ENCODE results near the gene KLHL25. TPM values are rescaled to one million over a fixed set of nuclear protein-coding genes. Genes with fewer than 3 reads are reported as not detected.

KLHL25 gene
- total and polyA plus RNA-seq, 2 of the 8 experiments (the other 6 are each of a cell fraction or from before 2014, with no cell fraction given) = 16.5 to 22.0 TPM

DNA sequence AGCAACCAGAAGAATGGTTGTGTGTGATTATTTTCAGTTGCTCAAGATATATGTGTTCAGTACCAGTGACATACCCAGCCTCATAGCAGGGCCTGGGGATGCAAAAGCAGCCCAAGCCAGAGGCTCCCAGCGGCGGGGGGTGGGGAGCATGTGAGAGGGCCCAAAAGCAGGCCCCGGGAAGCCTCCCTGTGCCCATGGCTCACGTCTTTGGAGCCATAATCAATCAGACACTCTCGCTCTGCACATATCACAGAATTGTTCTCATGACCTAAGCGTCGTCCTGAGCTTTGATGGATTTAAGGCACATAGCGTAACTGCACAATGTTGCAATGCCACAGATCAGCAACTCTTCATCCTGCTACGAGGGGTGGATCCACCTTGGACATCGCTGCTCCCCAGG is 20.8 kb downstream of the KLHL25 start:
- no peak overlapping the region for H3K56ac ChIP-seq (replicated peaks; ENCODE audit: insufficient read length, low read depth, low read length)
- no peak overlapping the region for H3K23ac ChIP-seq (ENCODE audit: insufficient read length)
- no peaks in the 10 kb centered on the region for H3K23me2 ChIP-seq (ENCODE audit: low read depth, low read length)
- no peak overlapping the region for H2BK120ac ChIP-seq (replicated peaks; ENCODE audit: low read depth, low read length)
- H3K4me1 ChIP-seq (replicated peaks in 1 of 4; ENCODE audit: control insufficient read depth in 3 of 4, insufficient read depth in 4 of 4, low read length in 3 of 4) = peaks cover 0 to 7% (median 0%) of the 10 kb centered on the region in 4 experiments; a peak in 1 of 7 replicates
- no peak overlapping the region for H2BK12ac ChIP-seq (ENCODE audit: low read depth, low read length)
- no peak overlapping the region for H3K14ac ChIP-seq (ENCODE audit: insufficient read length)
- no peak overlapping the region for H4K8ac ChIP-seq (ENCODE audit: extremely low read depth, insufficient read depth, low read length)
- H3K36me3 ChIP-seq (ENCODE audit: control insufficient read depth in 2 of 4, insufficient read depth in 4 of 4, low read length in 3 of 4) = peaks cover under 1 to 5% (median 3%) of the 10 kb centered on the region in 4 experiments; a peak in 4 of 8 replicates
- CTCF ChIA-PET (ENCODE audit: partially characterized antibody) = interaction anchor here (0.6 kb wide), 1 partner anchor 44 kb away, joined by 4 read pairs; no protein-coding TSS in a partner anchor
- no peak overlapping the region for H4K5ac ChIP-seq (ENCODE audit: insufficient read length, low read depth, low read length)
- FAIRE-seq = no peak
- no peak overlapping the region for H2AFZ ChIP-seq (ENCODE audit: low read length)
- no peak overlapping the region for H3K9ac ChIP-seq (replicated peaks in 1 of 4; ENCODE audit: extremely low read depth in 1 of 4, low read depth in 3 of 4, low read length in 3 of 4)
- H4K91ac ChIP-seq (replicated peaks; ENCODE audit: insufficient read length, low read length) = no peak overlapping the region
- TF ChIP-seq CBX8 (IDR thresholded peaks at IDR 0.05; ENCODE audit: borderline replicate concordance, low read depth, low read length) = no peak
- no peak for TF ChIP-seq NRF1 (IDR thresholded peaks at IDR 0.05; ENCODE audit: low read depth, low read length)
- TF ChIP-seq, protein P1, sequence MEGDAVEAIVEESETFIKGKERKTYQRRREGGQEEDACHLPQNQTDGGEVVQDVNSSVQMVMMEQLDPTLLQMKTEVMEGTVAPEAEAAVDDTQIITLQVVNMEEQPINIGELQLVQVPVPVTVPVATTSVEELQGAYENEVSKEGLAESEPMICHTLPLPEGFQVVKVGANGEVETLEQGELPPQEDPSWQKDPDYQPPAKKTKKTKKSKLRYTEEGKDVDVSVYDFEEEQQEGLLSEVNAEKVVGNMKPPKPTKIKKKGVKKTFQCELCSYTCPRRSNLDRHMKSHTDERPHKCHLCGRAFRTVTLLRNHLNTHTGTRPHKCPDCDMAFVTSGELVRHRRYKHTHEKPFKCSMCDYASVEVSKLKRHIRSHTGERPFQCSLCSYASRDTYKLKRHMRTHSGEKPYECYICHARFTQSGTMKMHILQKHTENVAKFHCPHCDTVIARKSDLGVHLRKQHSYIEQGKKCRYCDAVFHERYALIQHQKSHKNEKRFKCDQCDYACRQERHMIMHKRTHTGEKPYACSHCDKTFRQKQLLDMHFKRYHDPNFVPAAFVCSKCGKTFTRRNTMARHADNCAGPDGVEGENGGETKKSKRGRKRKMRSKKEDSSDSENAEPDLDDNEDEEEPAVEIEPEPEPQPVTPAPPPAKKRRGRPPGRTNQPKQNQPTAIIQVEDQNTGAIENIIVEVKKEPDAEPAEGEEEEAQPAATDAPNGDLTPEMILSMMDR (IDR thresholded peaks at IDR 0.05; ENCODE audit: control extremely low read depth in 1 of 3, insufficient read depth in 1 of 3, low read depth in 1 of 3, low read length in 3 of 3) = no peak
- TF ChIP-seq KDM4A (IDR thresholded peaks at IDR 0.05; ENCODE audit: low read depth, low read length, severe bottlenecking) = no peak
- no peak for TF ChIP-seq ASH2L (IDR thresholded peaks at IDR 0.05; ENCODE audit: low read length)
- no peak for TF ChIP-seq RBBP5 (IDR thresholded peaks at IDR 0.05; ENCODE audit: borderline replicate concordance, low read depth, low read length)
- no peak for TF ChIP-seq KDM5A (IDR thresholded peaks at IDR 0.05; ENCODE audit: low read length)
- TF ChIP-seq EZH2 (IDR thresholded peaks at IDR 0.05; ENCODE audit: low read depth, low read length, severe bottlenecking) = no peak
- TF ChIP-seq EGR1 (IDR thresholded peaks at IDR 0.05; ENCODE audit: borderline replicate concordance, low read depth, low read length) = no peak
- TF ChIP-seq FOSL1 (IDR thresholded peaks at IDR 0.05; ENCODE audit: insufficient read depth, low read depth, low read length) = no peak
- TF ChIP-seq SP1 (IDR thresholded peaks at IDR 0.05; ENCODE audit: low read depth, low read length) = no peak
- TF ChIP-seq BRCA1 (IDR thresholded peaks at IDR 0.05; ENCODE audit: low read depth, low read length) = no peak
- H4K20me1 ChIP-seq (replicated peaks in 1 of 2; ENCODE audit: control insufficient read depth in 1 of 2, insufficient read depth in 2 of 2, low read length in 2 of 2) = peaks cover 18 to 39% of the 10 kb centered on the region in 2 experiments
- H3K4me2 ChIP-seq (ENCODE audit: insufficient read depth in 1 of 2, low read depth in 2 of 2, low read length in 2 of 2) = no peak overlapping the region
- H3K79me2 ChIP-seq (ENCODE audit: control insufficient read depth in 1 of 2, insufficient read depth in 2 of 2, low read length in 2 of 2) = peaks cover 3 to 92% of the 10 kb centered on the region in 2 experiments
- H3K4me3 ChIP-seq (ENCODE audit: extremely low read depth in 1 of 4, insufficient read depth in 2 of 4, low read depth in 3 of 4, low read length in 4 of 4) = no peak overlapping the region
- no peak overlapping the region for H2AK5ac ChIP-seq (ENCODE audit: low read depth, low read length)
- H3K9me3 ChIP-seq (ENCODE audit: insufficient read depth in 2 of 2, low read depth in 1 of 2, low read length in 1 of 2) = no peaks in the 10 kb centered on the region; a peak in 1 of 4 replicates
- DNase-seq (ENCODE audit: low read depth in 1 of 2, low spot score in 2 of 2) = no peak
- no peaks in the 10 kb centered on the region for H3K27me3 ChIP-seq (replicated peaks in 1 of 4; ENCODE audit: control insufficient read depth in 3 of 4, extremely low read depth in 1 of 4, insufficient read depth in 3 of 4, low read length in 3 of 4)
- no peak overlapping the region for H2BK5ac ChIP-seq (ENCODE audit: low read depth, low read length)
- H3K4ac ChIP-seq (replicated peaks; ENCODE audit: insufficient read length, low read depth, low read length) = no peak overlapping the region
- H3K18ac ChIP-seq (ENCODE audit: extremely low read depth, low read length) = no peak overlapping the region
- WGBS, 2 experiments (ENCODE audit: extremely low coverage in 1 of 2, insufficient coverage in 1 of 2, insufficient read length in 1 of 2, insufficient replicate concordance in 2 of 2, low coverage in 1 of 2, low lambda C conversion rate in 2 of 2, missing lambda C conversion rate in 1 of 2) = 83% methylated on average over 10 of the region's 10 CpGs; no CpG with 5 or more reads in 1 of the 2 experiments
- no peak overlapping the region for H2BK15ac ChIP-seq (ENCODE audit: low read length)
- no peak overlapping the region for H3K27ac ChIP-seq (ENCODE audit: low read depth, low read length)
- POLR2A ChIA-PET (ENCODE audit: partially characterized antibody) = no interaction called here
- no peak overlapping the region for H2BK20ac ChIP-seq (ENCODE audit: low read length)
- H3K79me1 ChIP-seq (ENCODE audit: low read depth, low read length) = peaks cover 47% of the 10 kb centered on the region
